Measurements from ENCODE around the gene ATP1B3. TPM values are rescaled to one million over a fixed set of nuclear protein-coding genes. Genes with fewer than 3 reads are reported as not detected.

ATP1B3 gene
- total and polyA plus RNA-seq, 9 of the 15 experiments (the other 6 are each of a cell fraction or from before 2014, with no cell fraction given) = 48.3 to 202 (median 123) TPM

- TF ChIP-seq, protein P1, sequence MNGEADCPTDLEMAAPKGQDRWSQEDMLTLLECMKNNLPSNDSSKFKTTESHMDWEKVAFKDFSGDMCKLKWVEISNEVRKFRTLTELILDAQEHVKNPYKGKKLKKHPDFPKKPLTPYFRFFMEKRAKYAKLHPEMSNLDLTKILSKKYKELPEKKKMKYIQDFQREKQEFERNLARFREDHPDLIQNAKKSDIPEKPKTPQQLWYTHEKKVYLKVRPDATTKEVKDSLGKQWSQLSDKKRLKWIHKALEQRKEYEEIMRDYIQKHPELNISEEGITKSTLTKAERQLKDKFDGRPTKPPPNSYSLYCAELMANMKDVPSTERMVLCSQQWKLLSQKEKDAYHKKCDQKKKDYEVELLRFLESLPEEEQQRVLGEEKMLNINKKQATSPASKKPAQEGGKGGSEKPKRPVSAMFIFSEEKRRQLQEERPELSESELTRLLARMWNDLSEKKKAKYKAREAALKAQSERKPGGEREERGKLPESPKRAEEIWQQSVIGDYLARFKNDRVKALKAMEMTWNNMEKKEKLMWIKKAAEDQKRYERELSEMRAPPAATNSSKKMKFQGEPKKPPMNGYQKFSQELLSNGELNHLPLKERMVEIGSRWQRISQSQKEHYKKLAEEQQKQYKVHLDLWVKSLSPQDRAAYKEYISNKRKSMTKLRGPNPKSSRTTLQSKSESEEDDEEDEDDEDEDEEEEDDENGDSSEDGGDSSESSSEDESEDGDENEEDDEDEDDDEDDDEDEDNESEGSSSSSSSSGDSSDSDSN (IDR thresholded peaks at IDR 0.05; ENCODE audit: borderline replicate concordance in 1 of 2, low read depth in 2 of 2, low read length in 2 of 2) = peak in 1 of 2 experiments; percentile 27; a peak in 1 of 4 replicates
- TF ChIP-seq CHD1 (IDR thresholded peaks at IDR 0.05; ENCODE audit: low read length) (peak; percentile 43), CSDE1 (IDR thresholded peaks at IDR 0.05) (0 out of 4 replicates have a peak, but pooled peaks of 1 of the 2 experiments have one; percentile 20), RREB1 (CRISPR knock-in tag; IDR thresholded peaks at IDR 0.05) (no peak), SIN3A (IDR thresholded peaks at IDR 0.05; ENCODE audit: borderline replicate concordance in 2 of 2, control insufficient read depth in 1 of 2, low read depth in 2 of 2, low read length in 2 of 2) (0 out of 4 replicates have a peak, but pooled peaks of 1 of the 2 experiments have one; percentile 31), JUNB (CRISPR knock-in tag; conservative IDR thresholded peaks at IDR 0.05) (no peak), SUPT5H (IDR thresholded peaks at IDR 0.05) (peak; percentile 55; the same call in 1 of the 2 replicates), SPI1 (IDR thresholded peaks at IDR 0.05; ENCODE audit: borderline replicate concordance, low read depth, low read length) (no peak)
- TF ChIP-seq, protein P2, sequence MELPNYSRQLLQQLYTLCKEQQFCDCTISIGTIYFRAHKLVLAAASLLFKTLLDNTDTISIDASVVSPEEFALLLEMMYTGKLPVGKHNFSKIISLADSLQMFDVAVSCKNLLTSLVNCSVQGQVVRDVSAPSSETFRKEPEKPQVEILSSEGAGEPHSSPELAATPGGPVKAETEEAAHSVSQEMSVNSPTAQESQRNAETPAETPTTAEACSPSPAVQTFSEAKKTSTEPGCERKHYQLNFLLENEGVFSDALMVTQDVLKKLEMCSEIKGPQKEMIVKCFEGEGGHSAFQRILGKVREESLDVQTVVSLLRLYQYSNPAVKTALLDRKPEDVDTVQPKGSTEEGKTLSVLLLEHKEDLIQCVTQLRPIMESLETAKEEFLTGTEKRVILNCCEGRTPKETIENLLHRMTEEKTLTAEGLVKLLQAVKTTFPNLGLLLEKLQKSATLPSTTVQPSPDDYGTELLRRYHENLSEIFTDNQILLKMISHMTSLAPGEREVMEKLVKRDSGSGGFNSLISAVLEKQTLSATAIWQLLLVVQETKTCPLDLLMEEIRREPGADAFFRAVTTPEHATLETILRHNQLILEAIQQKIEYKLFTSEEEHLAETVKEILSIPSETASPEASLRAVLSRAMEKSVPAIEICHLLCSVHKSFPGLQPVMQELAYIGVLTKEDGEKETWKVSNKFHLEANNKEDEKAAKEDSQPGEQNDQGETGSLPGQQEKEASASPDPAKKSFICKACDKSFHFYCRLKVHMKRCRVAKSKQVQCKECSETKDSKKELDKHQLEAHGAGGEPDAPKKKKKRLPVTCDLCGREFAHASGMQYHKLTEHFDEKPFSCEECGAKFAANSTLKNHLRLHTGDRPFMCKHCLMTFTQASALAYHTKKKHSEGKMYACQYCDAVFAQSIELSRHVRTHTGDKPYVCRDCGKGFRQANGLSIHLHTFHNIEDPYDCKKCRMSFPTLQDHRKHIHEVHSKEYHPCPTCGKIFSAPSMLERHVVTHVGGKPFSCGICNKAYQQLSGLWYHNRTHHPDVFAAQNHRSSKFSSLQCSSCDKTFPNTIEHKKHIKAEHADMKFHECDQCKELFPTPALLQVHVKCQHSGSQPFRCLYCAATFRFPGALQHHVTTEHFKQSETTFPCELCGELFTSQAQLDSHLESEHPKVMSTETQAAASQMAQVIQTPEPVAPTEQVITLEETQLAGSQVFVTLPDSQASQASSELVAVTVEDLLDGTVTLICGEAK (IDR thresholded peaks at IDR 0.05) = 0 out of 2 replicates have a peak, but pooled peaks have one; percentile 43
- TF ChIP-seq, protein P2 (CRISPR knock-in tag; IDR thresholded peaks at IDR 0.05) = no peak
Observed at GRCh38 chr3:141875893-141876380, 506 bp upstream of the ATP1B3 start (continued).
